ENCODE measurements around the gene BAK1. TPM values are rescaled to one million over a fixed set of nuclear protein-coding genes. Genes with fewer than 3 reads are reported as not detected.
"Not testable (repeated sequence)": the region's sequence is repeated elsewhere in the genome, so short reads cannot be mapped to it uniquely, and the experiment has no call there.

Gene BAK1
- total RNA-seq, 1 donor from 2014 or later: 10.7 TPM

DNA sequence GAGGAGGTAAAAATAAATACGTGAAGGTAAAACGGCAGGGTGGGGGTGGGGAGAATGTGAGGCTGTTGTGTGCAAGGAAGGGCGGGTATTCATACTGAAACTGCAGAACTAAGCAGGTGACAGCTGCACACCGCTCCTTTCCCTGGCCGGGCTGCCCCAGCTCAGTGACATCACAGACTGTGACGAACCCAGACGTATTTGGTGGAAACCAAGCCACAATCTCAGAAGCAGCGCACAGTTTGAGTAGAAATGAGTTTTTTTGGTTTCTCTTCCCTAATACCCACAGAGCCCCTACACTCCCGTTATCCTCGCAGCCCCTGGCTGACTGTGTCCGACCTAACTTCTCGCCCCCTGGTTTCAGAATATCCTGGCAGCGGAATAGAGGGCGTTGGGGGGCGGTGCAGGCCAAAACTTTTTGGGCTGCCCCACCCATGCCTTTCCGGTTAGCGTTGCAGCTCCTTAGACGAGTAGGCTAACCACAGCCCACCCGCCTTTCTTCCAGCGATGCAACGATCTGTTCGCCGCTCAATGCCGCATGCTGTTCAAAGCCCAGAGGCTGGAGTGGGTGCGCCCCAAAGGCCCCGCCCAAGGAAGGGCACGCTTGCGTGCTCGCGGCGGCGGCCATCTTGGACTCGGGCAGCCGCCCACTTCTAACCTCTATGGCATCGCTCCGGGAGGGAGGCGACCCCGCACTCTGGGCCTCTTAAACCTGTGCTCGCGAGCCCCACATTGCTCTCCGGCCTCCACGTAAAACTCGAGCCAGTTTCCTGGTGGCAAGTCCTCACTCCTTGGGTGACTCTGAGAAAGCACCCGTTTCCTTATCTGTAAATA, 9.1 kb downstream of the BAK1 start:
- DNase-seq (ENCODE audit: low spot score): peak; percentile 89
- peak; percentile 97 for ATAC-seq
- intact Hi-C loops (cut with DNase I): loop anchor here (10.0 kb wide), 1 partner anchor 116 kb away; the partner anchor contains the start of gene ZBTB9

DNA sequence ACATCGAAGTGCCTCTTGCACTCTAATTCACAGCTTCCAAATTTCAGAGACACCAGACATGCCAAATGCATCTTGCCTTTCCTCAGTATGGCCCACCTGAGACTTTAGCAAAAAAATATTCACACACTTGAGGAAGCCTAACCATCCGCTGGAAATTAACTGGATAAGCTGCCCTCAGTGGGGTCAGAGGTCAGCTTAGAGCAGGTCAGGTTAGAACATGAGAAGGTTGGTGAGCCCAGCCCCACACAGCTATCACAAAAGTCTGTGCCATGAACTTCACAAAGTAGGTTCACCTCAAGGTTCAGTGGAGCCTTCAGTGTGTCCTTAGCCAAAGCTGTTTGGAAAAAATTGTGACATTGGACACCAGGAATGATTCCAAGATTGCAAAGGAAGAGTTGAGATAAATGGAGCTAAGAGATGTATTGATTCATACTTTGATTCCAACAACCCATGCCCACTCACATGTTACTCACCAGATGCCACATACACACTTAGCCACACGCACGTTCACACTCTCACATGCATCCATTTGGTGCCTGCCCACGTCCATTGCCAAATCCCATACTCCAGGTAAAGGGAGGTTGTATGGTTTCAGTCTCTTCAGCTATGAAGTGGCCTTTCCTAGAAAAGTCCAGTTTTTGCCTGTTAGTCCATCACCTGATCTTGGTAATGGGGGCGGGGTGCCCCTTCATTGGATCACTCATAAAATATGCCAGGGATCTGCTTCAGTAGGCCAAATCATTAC, 11.1 kb downstream of the BAK1 start:
- no peak for DNase-seq (ENCODE audit: low spot score)
- no peak for ATAC-seq
- intact Hi-C loops (cut with DNase I): no loop called here

DNA sequence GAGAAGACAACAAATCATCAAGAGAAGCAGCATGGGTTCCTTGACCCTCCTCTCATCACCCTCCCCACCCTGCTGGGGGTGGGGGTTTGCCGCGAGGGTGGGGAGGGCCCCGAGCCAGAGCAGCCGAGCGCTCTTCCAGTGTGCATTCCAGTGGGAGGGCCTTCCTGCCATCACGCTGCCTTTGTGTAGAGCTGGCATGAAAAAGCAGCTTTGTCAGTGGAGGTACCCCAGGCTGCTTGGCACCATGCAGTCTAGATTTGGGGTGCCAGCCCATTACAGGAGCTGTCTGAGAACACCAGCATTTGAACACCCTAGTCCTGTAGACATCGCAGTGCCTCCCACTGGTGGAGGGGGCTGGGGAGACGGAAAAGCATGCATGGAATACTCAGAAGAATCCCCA, 12.2 kb downstream of the BAK1 start:
- intact Hi-C loops (cut with DNase I): no loop called here
- DNase-seq (ENCODE audit: low spot score) (no peak), ATAC-seq (no peak)

DNA sequence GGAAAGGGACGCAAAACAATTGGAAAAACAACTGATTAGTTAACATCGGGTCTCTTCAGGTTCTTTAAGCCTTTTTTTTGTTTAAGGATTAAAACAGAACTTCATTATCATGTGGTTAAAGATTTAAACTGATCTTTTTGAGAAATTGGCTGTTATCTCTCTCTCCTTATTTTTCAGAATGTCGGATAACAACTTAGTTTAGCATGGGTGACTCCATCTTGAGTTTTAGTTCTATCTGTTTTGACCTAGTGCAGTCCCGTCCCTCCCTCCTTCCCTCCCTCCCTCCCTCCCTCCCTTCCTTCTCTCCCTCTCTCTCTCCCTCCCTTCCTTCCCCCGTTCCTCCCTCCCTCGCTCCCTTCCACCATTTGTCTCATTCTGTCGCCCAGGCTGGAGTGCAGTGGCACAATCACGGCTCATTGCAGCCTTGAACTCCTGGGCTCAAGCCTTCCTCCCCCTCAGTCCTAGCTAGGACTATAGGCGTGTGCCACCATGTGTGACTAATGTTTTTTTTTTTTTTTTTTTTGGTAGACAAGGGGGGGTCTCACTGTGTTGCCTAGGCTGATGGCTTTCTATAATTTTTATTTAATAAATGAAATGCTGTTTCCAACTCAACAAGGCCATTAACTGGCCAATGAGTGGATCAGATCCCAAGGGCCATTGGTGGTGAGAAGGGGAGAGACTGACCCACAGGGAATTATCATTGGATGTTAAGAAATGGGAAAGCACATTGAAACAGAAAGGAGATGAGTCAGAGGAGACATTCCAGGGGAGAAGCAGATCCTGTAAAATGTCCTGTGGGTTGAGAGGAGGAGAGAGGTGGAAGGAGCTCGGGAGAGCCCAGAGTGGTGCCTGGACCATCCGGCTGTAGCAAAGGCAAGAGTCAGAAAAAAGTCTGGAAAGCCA, 13.6 kb downstream of the BAK1 start:
- ATAC-seq (no peak), DNase-seq (ENCODE audit: low spot score) (no peak)
- intact Hi-C loops (cut with DNase I): no loop called here

DNA sequence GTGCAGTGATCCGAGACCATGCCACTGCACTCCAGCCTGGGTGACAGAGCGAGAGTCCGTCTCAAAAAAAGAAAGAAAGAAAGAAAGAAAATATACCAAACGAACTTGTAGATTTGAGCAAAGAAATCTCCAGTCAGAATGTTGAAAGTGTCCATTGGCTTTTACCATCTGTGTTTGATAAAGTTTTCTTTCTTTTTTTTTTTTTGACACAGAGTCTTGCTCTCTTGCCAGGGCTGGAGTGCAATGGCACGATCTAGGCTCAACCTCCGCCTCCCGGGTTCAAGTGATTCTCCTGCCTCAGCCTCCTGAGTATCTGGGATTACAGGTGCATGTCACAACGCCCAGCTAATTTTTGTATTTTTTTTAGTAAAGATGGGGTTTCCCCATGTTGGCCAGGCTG, 21.3 kb downstream of the BAK1 start:
- intact Hi-C loops (cut with DNase I): no loop called here
- ATAC-seq (no peak), DNase-seq (ENCODE audit: low spot score) (no peak)

DNA sequence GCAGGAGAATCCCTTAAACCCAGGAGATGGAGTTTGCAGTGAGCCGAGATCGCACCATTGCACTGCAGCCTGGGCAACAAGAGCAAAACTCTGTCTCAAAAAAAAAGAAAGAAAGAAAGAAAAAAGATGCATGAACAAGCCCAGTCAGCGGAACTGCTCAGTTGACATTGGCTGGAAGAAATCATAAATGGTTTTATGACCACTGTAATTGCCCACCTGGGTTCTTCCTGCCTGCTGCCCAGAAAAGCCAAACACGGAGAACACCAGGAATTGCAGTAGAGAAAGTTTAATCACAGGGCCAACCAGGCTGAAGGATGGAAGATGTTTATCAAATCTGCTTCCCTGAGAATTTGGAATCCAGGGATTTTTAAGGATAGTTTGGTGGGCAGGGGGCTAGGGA, 22.7 kb downstream of the BAK1 start:
- intact Hi-C loops (cut with DNase I): no loop called here
- ATAC-seq: no peak
- DNase-seq (ENCODE audit: low spot score): no peak

DNA sequence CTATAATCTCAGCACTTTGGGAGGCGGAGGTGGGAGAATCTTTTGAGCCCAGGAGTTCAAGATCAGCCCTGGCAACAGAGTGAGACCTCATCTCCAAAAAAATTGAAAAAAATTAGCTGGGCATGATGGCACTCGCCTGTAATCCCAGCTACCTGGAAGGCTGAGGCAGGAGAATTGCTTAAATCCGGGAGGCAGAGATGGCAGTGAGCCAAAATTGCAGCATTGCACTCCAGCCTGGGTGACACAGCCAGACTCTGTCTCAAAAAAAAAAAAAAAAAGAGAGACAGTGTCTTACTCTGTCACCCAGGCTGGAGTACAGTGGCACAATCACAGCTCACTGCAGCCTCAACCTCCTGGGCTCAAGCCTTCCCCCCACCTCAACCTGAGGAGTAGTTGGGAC, 27.2 kb downstream of the BAK1 start:
- DNase-seq (ENCODE audit: low spot score); intact Hi-C loops (cut with DNase I); ATAC-seq: not testable (repeated sequence)

DNA sequence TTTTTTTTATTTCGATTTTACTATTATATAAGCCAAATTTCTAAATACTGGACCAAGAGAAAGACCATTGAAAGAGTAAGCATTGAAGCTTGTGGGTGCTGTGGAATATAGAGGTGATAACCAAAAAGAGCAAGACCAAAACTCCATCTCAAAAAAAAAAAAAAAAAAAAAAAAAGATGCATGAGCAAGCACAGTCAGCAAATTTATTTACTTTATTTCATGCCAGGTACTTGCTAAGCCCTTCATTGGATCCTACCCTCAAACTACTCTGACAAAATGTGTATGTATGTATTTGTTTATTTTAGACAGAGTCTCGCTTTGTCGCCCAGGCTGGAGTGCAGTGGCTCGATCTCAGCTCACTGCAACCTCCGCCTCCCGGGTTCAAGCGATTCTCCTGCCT, 27.8 kb downstream of the BAK1 start:
- DNase-seq (ENCODE audit: low spot score) (no peak), ATAC-seq (no peak)
- intact Hi-C loops (cut with DNase I): no loop called here

DNA sequence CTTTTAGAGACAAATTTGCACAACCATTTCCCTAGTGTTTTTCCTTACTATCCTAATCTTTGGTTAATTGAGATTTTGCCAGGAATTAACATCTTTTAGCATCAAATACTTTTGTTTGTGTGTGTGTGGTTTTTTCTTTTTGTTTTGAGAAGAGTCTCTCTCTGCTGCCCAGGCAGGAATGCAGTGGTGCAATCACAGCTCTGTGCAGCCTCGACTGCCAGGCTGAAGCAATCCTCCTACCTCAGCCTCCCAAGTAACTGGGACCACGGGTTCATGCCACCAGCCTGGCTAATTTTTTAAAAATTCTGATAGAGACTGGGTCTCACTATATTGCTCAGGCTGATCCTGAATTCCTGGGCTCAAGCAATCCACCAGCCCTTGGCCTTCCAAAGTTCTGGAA, 28.5 kb downstream of the BAK1 start:
- intact Hi-C loops (cut with DNase I): no loop called here
- DNase-seq (ENCODE audit: low spot score) (no peak), ATAC-seq (no peak)

DNA sequence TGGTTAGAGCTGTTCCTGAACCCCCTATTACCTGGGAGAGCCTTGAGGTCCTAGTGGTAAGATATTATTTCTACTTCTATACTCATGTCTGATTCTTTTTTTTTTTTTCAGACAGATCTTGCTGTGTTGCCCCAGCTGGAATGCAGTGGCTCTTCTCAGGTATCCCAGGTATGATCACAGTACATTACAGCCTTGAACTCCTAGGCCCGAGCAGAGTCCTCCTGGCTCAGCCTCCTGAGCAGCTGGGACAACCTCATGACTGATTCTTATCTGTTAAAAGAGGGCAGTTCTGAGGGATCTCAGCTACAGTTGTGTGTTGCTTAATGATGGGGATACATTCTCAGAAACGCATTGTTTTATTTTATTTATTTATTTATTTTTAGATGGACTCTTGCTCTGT, 30.2 kb downstream of the BAK1 start:
- DNase-seq (ENCODE audit: low spot score) (no peak), ATAC-seq (no peak)
- intact Hi-C loops (cut with DNase I): no loop called here

DNA sequence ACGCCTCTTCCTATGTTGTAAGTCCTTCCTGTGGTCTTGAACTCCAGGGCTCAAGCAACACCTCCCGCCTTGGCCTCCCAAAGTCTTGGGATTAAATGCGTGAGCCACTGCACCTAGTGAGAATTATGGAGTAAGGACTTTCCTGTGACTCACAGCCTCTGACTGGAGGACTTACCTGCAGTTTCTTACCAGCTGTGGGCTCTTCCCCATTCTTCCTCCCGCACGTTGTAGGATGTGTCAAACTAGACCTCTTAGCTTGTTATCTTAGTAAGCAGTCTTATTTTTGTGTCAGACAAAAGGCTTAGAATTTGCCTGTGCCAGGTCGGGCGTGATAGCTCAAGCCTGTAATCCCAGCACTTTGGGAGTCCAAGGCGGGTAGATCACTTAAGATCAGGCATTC, 30.9 kb downstream of the BAK1 start:
- DNase-seq (ENCODE audit: low spot score): no peak
- intact Hi-C loops (cut with DNase I): no loop called here
- ATAC-seq: no peak

DNA sequence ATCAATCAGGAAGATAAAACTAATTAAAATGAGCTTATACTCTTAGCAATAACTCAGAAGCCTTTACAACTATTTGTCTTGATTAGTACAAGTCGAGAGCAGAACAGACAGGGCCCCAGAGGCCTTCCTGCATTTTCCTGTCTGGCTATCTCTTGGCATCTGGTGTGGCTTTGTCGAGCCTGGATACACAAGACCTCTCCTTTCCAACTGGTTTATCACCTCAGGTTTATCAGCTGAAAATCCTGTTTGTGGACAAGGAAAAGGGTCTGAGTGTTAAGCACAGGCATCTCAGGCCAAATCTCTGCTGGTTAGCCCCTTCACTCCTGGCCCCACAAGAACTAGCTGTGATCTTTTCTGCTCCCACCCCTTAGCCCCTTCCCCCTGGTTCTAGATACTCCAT, 32.6 kb downstream of the BAK1 start:
- ATAC-seq (no peak), DNase-seq (ENCODE audit: low spot score) (no peak)
- intact Hi-C loops (cut with DNase I): no loop called here

DNA sequence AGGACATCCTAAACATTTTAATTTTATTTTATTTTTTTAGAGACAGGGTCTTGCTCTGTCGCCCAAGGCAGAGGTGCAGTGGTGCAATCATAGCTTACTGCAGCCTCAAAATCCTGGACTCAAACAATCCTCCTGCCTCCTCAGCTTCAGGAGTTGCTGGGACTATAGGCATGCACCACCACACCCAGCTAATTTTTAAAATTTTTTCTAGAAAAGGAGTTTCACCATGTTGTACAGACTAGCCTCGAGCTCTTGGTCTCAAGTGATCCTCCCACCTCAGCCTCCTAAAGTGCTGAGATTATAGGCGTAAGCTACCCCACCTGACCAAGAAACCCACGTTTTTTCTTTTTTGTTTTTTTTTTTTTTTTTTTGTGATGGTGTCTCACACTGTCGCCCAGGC, 33.3 kb downstream of the BAK1 start:
- ATAC-seq (no peak), DNase-seq (ENCODE audit: low spot score) (no peak)
- intact Hi-C loops (cut with DNase I): no loop called here

DNA sequence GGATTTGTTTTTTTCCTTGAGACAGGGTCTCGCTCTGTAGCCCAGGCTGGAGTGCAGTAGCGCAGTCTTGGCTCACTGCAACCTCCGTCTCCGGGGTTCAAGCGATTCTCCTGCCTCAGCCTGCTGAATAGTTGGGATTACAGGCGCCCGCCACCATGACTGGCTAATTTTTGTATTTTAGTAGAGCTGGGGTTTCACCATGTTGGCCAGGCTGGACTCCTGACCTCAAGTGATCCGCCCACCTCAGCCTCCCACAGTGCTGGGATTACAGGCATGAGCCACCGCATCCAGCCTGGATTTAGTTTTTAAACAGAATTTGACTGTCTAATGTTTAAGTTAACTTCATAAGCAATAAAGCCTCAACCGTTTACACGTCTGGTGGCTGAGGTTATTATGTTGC, 34.8 kb downstream of the BAK1 start:
- DNase-seq (ENCODE audit: low spot score); intact Hi-C loops (cut with DNase I); ATAC-seq: not testable (repeated sequence)

DNA sequence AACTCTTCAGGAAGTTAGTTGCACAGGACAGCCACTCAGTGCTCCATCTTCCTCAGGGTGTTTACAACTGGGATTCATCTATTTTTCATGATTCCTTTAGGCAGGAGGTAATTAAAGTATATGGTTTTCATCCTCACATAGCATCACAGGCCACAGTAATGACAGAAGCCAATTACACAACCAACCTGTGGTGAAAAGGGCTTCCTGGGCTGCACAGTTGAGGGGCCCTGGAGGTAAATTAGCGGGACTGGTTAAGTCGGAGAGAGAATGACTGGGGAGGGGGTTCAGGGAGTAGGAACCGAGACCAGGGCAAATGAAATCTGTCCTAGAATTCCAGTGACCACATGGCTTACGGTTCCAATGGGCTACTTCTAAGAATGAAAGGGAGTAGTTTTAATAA, 37.0 kb downstream of the BAK1 start:
- no peak for DNase-seq (ENCODE audit: low spot score)
- intact Hi-C loops (cut with DNase I): no loop called here
- no peak for ATAC-seq

DNA sequence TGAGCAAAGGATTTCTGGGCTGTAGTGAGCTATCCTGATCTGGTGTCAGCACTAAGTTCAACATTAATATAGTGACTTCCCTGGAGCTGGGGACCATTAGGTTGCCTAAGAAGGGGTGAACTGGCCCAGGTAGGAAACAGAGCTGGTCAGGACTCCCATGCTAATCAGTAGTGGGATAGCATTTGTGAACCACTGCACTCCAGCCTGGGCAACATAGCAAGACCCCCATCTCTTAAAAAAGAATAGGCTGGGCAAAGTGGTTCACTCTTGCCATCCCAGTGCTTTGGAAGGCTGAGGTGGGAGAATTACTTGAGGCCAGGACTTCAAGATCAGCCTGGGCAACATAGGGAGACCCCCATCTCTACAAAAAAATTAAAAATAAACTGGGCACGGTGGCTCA, 39.3 kb downstream of the BAK1 start:
- intact Hi-C loops (cut with DNase I): no loop called here
- no peak for ATAC-seq

DNA sequence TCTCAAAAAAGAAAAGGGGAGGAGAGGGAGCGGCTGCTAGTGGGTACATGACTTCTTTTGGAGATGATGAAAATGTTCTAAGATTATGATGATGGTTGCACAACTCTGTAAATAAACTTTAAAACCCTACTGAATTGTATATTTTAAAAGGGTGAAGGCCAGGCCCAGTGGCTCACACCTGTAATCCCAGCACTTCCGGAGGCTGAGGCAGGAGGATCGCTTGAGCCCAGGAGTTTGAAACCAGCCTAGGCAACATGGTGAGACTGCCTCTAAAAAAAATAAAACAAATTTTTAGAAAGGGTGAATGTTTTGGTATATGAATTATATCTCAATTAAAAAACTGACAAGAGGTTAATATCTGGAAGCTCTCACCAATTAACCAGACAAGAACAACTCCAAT, 45.4 kb downstream of the BAK1 start:
- DNase-seq (ENCODE audit: low spot score) (no peak), ATAC-seq (no peak)
- intact Hi-C loops (cut with DNase I): no loop called here

More for the DNA sequence above, 39.3 kb downstream of the BAK1 start:
- DNase-seq (ENCODE audit: low spot score): no peak

DNA sequence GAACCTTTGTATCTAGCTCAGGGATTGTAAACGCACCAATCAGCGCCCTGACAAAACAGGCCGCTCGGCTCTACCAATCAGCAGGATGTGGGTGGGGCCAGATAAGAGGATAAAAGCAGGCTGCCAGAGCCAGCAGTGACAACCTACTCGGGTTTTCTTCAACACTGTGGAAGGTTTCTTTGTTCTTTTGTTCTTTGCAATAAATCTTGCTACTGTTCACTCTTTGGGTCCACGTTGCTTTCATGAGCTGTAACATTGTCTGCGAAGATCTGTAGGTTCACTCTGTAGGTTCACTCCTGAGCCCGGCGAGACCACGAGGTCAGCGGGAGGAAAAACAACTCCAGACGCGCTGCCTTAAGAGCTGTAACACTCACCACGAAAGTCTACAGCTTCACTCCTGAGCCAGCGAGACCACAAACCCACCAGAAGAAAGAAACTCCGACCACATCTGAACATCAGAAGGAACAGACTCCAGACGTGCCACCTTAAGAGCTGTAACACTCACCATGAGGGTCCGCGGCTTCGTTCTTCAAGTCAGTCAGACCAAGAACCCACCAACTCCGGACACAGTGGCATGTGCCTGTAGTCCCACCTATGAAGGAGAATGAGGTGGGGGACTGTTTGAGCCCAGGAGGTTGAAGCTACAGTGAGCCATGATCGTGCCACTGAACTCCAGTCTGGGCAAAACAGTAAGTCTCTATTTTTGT, 46.8 kb downstream of the BAK1 start:
- intact Hi-C loops (cut with DNase I); ATAC-seq; DNase-seq (ENCODE audit: low spot score): not testable (repeated sequence)

DNA sequence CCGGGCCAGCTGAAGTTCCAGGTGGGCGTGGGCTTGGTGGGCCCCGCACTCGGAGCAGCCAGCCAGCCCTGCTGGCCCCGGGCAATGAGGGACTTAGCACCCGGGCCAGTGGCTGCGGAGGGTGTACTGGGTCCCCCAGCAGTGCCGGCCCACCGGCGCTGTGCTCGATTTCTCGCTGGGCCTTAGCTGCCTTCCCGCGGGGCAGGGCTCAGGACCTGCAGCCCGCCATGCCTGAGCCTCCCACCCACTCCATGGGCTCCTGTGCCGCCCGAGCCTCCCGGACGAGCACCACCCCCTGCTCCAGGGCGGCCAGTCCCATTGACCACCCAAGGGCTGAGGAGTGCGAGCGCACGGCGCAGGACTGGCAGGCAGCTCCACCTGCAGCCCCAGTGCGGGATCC, 47.6 kb downstream of the BAK1 start:
- DNase-seq (ENCODE audit: low spot score); intact Hi-C loops (cut with DNase I); ATAC-seq: not testable (repeated sequence)

All from sciatic nerve (tissue), 2 donors.